GM21717 (cell line): Measurements from ENCODE around the gene MBP.

Source experiments
- ATAC-seq: cut with Tn5 transposase; IDR thresholded peaks from one replicate; pipeline ENCODE4 v1.9.1; 2021; ENCODE audit warnings: mild to moderate bottlenecking, moderate library complexity; ENCODE audit not compliant: unreplicated experiment

The MBP gene

DNA sequence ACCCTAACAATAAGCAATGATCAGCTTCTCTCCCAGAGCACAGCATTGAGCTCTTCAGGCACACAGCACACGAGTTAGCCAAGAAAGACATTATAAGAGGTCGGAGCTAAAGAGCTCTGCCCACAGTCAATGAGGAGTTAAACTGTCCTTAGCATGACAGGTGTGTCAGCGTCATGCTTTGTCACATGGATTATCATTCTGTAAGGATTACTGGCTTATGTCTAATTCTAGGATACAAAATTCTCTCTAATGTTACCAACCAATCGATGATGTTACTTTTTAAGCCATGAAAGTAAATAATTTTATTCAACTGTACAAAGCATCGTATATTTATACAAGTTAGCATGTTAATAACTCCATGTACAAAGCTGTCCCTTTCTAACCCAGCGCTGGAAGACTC, 201.4 kb downstream of the MBP start:
- no peak for ATAC-seq
